ENCODE data around the gene SHC2.

Gene SHC2

DNA sequence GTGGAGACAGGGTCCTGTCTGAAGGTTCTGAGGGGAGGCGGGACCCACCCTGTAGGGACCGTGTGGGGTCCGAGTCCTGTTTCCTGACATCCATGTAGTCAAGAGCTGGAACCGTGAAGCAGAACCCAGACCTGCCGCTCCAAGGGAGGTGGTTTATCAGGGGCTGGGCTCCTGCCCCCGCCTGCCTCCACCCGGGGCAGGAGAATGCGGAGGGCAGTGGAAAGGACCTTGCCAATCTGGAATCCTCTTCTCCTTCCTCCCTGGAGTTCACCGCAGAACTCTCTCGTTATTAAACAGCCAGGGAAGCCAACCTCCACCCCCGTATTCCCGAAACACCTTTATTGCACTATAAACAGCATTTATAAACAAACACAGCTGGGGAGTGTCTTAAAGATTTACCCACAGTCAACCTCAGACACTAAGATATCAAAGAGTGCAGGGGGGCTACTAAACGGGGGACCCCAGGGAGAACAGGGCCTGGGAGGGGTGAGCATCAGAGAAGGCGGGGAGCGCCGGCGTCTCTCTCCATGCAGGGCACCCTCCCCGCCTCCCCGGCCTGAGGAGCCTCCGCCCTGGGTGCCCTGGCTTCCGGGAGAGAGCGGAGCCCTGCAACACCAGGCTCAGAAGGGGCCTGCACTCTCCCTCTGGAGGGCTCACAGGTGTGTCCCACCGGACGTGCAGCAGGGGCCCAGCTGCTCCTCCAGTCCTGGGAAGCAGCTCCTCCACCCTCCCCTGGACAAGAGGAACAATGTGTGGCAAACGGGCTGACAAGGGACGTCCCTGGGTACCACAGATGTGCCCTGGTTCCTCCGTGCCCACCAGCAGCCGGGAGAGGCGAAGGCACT lies 55.5 kb downstream of the SHC2 start:
- Histone ChIP-seq H3K36me3 (ENCODE audit: insufficient read depth, low read length) (no peaks in the 10 kb centered on the region), H3K9me3 (ENCODE audit: low read length) (no peaks in the 10 kb centered on the region), H3K27ac (ENCODE audit: low read depth, low read length) (no peak overlapping the region), H3K27me3 (ENCODE audit: control insufficient read depth in 1 of 2, insufficient read depth in 2 of 2, low read length in 2 of 2) (peaks cover 6 to 67% of the 10 kb centered on the region in 2 donors), H3K9ac (ENCODE audit: low read length) (no peak overlapping the region), H3K4me3 (ENCODE audit: low read depth in 1 of 2, low read length in 2 of 2) (no peak overlapping the region), H3K4me1 (ENCODE audit: insufficient read depth, low read length) (peaks cover 6% of the 10 kb centered on the region)

- Histone ChIP-seq H3K4me3 (ENCODE audit: low read depth in 1 of 2, low read length in 2 of 2) (no peak overlapping the region), H3K9ac (ENCODE audit: low read length) (no peak overlapping the region), H3K9me3 (ENCODE audit: low read length) (no peaks in the 10 kb centered on the region), H3K27me3 (ENCODE audit: control insufficient read depth in 1 of 2, insufficient read depth in 2 of 2, low read length in 2 of 2) (peaks cover 0 to 52% of the 10 kb centered on the region in 2 donors), H3K4me1 (ENCODE audit: insufficient read depth, low read length) (peaks cover 3% of the 10 kb centered on the region), H3K36me3 (ENCODE audit: insufficient read depth, low read length) (no peaks in the 10 kb centered on the region), H3K27ac (ENCODE audit: low read depth, low read length) (no peak overlapping the region)
These were observed 57.4 kb downstream of the SHC2 start for GRCh38 chr19:403221-404027.

GRCh38 chr19:402786-403185 lies 58.0 kb downstream of the SHC2 start:
- no peaks in the 10 kb centered on the region for H3K9me3 ChIP-seq (ENCODE audit: low read length)
- H3K4me1 ChIP-seq (ENCODE audit: insufficient read depth, low read length), result no peaks in the 10 kb centered on the region
- H3K9ac ChIP-seq (ENCODE audit: low read length), result no peak overlapping the region
- H3K4me3 ChIP-seq (ENCODE audit: low read depth in 1 of 2, low read length in 2 of 2), result no peak overlapping the region
- H3K36me3 ChIP-seq (ENCODE audit: insufficient read depth, low read length), result no peaks in the 10 kb centered on the region
- H3K27ac ChIP-seq (ENCODE audit: low read depth, low read length), result no peak overlapping the region
- H3K27me3 ChIP-seq (ENCODE audit: control insufficient read depth in 1 of 2, insufficient read depth in 2 of 2, low read length in 2 of 2), result peaks cover 0 to 52% of the 10 kb centered on the region in 2 donors

DNA sequence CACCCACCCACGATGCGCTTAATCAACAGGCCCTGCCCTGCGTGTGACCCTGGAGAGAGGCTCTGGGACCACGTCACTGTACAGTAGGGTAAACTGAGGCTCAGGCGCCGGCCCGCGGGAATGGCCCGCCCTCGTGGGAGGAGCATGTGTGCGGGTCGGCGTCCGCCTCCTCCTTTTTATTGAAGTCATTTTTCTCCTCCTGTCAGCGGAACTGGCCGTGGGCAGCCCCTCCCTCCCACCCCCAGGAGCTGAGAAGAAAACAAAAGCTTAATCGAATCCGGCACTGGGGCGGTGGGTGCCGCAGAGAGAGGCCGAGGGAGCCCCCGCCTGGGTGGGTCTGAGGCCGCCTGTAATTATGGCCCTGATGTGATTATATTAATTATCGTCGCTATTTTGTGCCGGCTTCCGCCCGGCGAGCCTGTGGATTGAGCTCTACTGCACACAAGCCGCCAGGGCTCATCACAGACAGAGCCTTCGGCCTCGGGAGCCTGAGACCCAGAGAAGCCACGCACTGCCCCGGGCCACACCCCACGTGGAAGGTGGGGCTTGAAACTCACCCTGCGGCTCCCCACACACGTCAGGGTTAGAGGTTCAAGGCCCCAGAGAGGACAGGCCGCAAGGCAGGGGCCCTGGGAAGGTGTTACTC lies 58.8 kb downstream of the SHC2 start:
- H3K27ac ChIP-seq (ENCODE audit: low read depth, low read length), result no peak overlapping the region
- H3K36me3 ChIP-seq (ENCODE audit: insufficient read depth, low read length), result no peaks in the 10 kb centered on the region
- no peak overlapping the region for H3K9ac ChIP-seq (ENCODE audit: low read length)
- no peak overlapping the region for H3K4me3 ChIP-seq (ENCODE audit: low read depth in 1 of 2, low read length in 2 of 2)
- no peaks in the 10 kb centered on the region for H3K4me1 ChIP-seq (ENCODE audit: insufficient read depth, low read length)
- H3K9me3 ChIP-seq (ENCODE audit: low read length), result no peaks in the 10 kb centered on the region
- peaks cover 0 to 51% of the 10 kb centered on the region in 2 donors for H3K27me3 ChIP-seq (ENCODE audit: control insufficient read depth in 1 of 2, insufficient read depth in 2 of 2, low read length in 2 of 2)

- H3K4me3 ChIP-seq (ENCODE audit: low read depth in 1 of 2, low read length in 2 of 2), result no peak overlapping the region
- peaks cover 0 to 44% of the 10 kb centered on the region in 2 donors for H3K27me3 ChIP-seq (ENCODE audit: control insufficient read depth in 1 of 2, insufficient read depth in 2 of 2, low read length in 2 of 2)
- no peak overlapping the region for H3K9ac ChIP-seq (ENCODE audit: low read length)
These were observed 59.6 kb downstream of the SHC2 start for GRCh38 chr19:400976-401865.

GRCh38 chr19:399370-399769 lies 61.5 kb downstream of the SHC2 start:
- Histone ChIP-seq H3K9me3 (ENCODE audit: low read length) (no peaks in the 10 kb centered on the region), H3K4me1 (ENCODE audit: insufficient read depth, low read length) (no peaks in the 10 kb centered on the region), H3K4me3 (ENCODE audit: low read depth in 1 of 2, low read length in 2 of 2) (no peak overlapping the region), H3K27ac (ENCODE audit: low read depth, low read length) (no peak overlapping the region), H3K36me3 (ENCODE audit: insufficient read depth, low read length) (no peaks in the 10 kb centered on the region), H3K27me3 (ENCODE audit: control insufficient read depth in 1 of 2, insufficient read depth in 2 of 2, low read length in 2 of 2) (peaks cover 0 to 38% of the 10 kb centered on the region in 2 donors), H3K9ac (ENCODE audit: low read length) (no peak overlapping the region)

More at GRCh38 chr19:400976-401865, 59.6 kb downstream of the SHC2 start:
- H3K36me3 ChIP-seq (ENCODE audit: insufficient read depth, low read length), result no peaks in the 10 kb centered on the region
- no peak overlapping the region for H3K27ac ChIP-seq (ENCODE audit: low read depth, low read length)
- H3K4me1 ChIP-seq (ENCODE audit: insufficient read depth, low read length), result no peaks in the 10 kb centered on the region
- no peaks in the 10 kb centered on the region for H3K9me3 ChIP-seq (ENCODE audit: low read length)

DNA sequence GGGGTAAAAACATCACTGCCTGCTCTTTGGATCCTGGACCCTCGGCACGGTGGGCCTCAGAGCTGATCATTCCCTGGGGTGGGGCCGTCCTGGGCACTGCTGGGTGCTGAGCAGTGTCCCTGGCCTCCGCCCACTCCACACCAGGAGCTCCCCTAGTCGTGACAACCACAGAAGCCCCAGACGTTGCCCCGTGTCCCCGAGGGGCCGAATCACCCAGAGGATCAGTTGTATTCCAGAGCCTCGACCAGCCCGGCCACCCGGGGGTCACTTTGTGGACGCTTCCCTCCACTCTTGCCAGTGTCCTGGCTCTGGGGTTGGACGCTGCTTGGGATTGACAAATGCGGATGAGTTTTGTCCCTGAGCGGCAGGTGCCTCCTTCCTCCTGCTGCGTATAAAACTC lies 62.1 kb downstream of the SHC2 start:
- no peak overlapping the region for H3K4me3 ChIP-seq (ENCODE audit: low read depth in 1 of 2, low read length in 2 of 2)
- H3K9me3 ChIP-seq (ENCODE audit: low read length), result no peaks in the 10 kb centered on the region
- peaks cover 0 to 38% of the 10 kb centered on the region in 2 donors for H3K27me3 ChIP-seq (ENCODE audit: control insufficient read depth in 1 of 2, insufficient read depth in 2 of 2, low read length in 2 of 2)
- H3K27ac ChIP-seq (ENCODE audit: low read depth, low read length), result no peak overlapping the region
- no peaks in the 10 kb centered on the region for H3K4me1 ChIP-seq (ENCODE audit: insufficient read depth, low read length)
- no peak overlapping the region for H3K9ac ChIP-seq (ENCODE audit: low read length)
- no peaks in the 10 kb centered on the region for H3K36me3 ChIP-seq (ENCODE audit: insufficient read depth, low read length)

DNA sequence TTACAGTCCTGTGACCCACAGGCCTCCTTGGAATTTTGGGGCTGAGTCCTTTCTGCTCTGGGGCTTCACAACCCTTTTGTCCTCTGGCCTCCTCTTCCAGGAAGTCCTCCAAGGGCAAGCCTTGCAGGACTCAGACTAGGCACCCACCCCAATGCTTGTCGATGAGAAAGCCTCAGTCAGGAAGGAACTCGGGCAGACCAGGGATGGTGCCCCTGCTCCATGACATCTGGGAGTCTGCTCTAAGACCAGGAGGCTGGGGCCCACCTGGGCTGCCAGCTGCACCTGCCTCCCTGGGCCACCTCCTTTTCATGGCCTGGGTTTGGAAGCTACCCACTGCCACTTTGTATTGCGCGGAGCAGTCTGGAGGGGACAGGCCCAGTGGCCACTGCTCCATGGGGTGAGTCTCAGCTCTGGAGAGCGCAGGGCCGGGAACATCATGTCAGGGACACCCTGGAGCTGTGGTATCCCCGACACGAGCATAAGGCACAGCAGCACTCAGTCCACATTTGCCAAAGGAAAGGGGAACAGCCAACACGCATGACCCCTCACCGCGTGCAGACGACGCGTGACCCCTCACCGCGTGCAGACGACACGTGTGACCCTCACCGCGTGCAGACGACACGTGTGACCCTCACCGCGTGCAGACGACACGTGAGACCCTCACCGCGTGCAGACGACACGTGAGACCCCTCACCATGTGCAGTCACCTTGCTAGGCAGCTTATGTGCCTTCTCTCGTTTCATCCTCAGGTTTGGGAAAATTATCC lies 62.7 kb downstream of the SHC2 start:
- Histone ChIP-seq H3K27me3 (ENCODE audit: control insufficient read depth in 1 of 2, insufficient read depth in 2 of 2, low read length in 2 of 2) (peaks cover 0 to 32% of the 10 kb centered on the region in 2 donors), H3K27ac (ENCODE audit: low read depth, low read length) (no peak overlapping the region)

GRCh38 chr19:397321-397720 lies 63.5 kb downstream of the SHC2 start:
- Histone ChIP-seq H3K36me3 (ENCODE audit: insufficient read depth, low read length) (no peaks in the 10 kb centered on the region), H3K27ac (ENCODE audit: low read depth, low read length) (no peak overlapping the region), H3K4me1 (ENCODE audit: insufficient read depth, low read length) (no peaks in the 10 kb centered on the region), H3K9ac (ENCODE audit: low read length) (no peak overlapping the region), H3K9me3 (ENCODE audit: low read length) (no peaks in the 10 kb centered on the region), H3K4me3 (ENCODE audit: low read depth in 1 of 2, low read length in 2 of 2) (no peak overlapping the region), H3K27me3 (ENCODE audit: control insufficient read depth in 1 of 2, insufficient read depth in 2 of 2, low read length in 2 of 2) (peaks cover 0 to 26% of the 10 kb centered on the region in 2 donors)

More for the DNA sequence above, 62.7 kb downstream of the SHC2 start:
- Histone ChIP-seq H3K4me3 (ENCODE audit: low read depth in 1 of 2, low read length in 2 of 2) (no peak overlapping the region), H3K36me3 (ENCODE audit: insufficient read depth, low read length) (no peaks in the 10 kb centered on the region), H3K9ac (ENCODE audit: low read length) (no peak overlapping the region), H3K9me3 (ENCODE audit: low read length) (no peaks in the 10 kb centered on the region), H3K4me1 (ENCODE audit: insufficient read depth, low read length) (no peaks in the 10 kb centered on the region)

- no peak overlapping the region for H3K9ac ChIP-seq (ENCODE audit: low read length)
- no peak overlapping the region for H3K4me3 ChIP-seq (ENCODE audit: low read depth in 1 of 2, low read length in 2 of 2)
- H3K4me1 ChIP-seq (ENCODE audit: insufficient read depth, low read length), result no peaks in the 10 kb centered on the region
- no peaks in the 10 kb centered on the region for H3K9me3 ChIP-seq (ENCODE audit: low read length)
- H3K36me3 ChIP-seq (ENCODE audit: insufficient read depth, low read length), result no peaks in the 10 kb centered on the region
- H3K27ac ChIP-seq (ENCODE audit: low read depth, low read length), result no peak overlapping the region
- H3K27me3 ChIP-seq (ENCODE audit: control insufficient read depth in 1 of 2, insufficient read depth in 2 of 2, low read length in 2 of 2), result peaks cover 0 to 15% of the 10 kb centered on the region in 2 donors
These were observed 65.4 kb downstream of the SHC2 start for GRCh38 chr19:395467-395866.

All from muscle layer of colon (tissue), 2 donors.